Measurements from ENCODE around the gene ANKRD13B.

ANKRD13B gene

GRCh38 chr17:29618272-29619065 lies 25.5 kb downstream of the ANKRD13B start:
- Histone ChIP-seq H3K4me3 (ENCODE audit: low read length) (no peak overlapping the region), H3K4me2 (ENCODE audit: low read length) (no peak overlapping the region), H3K9ac (ENCODE audit: low read depth, low read length) (no peak overlapping the region), H3K27me3 (ENCODE audit: control insufficient read depth, insufficient read depth, low read length) (no peaks in the 10 kb centered on the region), H3K9me3 (replicated peaks; ENCODE audit: low read length) (no peaks in the 10 kb centered on the region), H3K36me3 (ENCODE audit: insufficient read depth, low read length) (no peaks in the 10 kb centered on the region), H3K4me1 (ENCODE audit: control insufficient read depth, insufficient read depth, low read length) (peaks cover 40% of the 10 kb centered on the region)

- no peaks in the 10 kb centered on the region for H3K36me3 ChIP-seq (ENCODE audit: insufficient read depth, low read length)
- no peaks in the 10 kb centered on the region for H3K9me3 ChIP-seq (replicated peaks; ENCODE audit: low read length)
- no peak overlapping the region for H3K4me2 ChIP-seq (ENCODE audit: low read length)
- no peak overlapping the region for H3K9ac ChIP-seq (ENCODE audit: low read depth, low read length)
- no peak overlapping the region for H3K4me3 ChIP-seq (ENCODE audit: low read length)
- peaks cover 34% of the 10 kb centered on the region for H3K4me1 ChIP-seq (ENCODE audit: control insufficient read depth, insufficient read depth, low read length)
- H3K27me3 ChIP-seq (ENCODE audit: control insufficient read depth, insufficient read depth, low read length): no peaks in the 10 kb centered on the region
Observed at GRCh38 chr17:29619251-29619650, 26.3 kb downstream of the ANKRD13B start.

- H3K36me3 ChIP-seq (ENCODE audit: insufficient read depth, low read length): no peaks in the 10 kb centered on the region
- H3K27me3 ChIP-seq (ENCODE audit: control insufficient read depth, insufficient read depth, low read length): no peaks in the 10 kb centered on the region
- H3K9ac ChIP-seq (ENCODE audit: low read depth, low read length): no peak overlapping the region
- no peak overlapping the region for H3K4me2 ChIP-seq (ENCODE audit: low read length)
- peaks cover 40% of the 10 kb centered on the region for H3K4me1 ChIP-seq (ENCODE audit: control insufficient read depth, insufficient read depth, low read length)
- no peak overlapping the region for H3K4me3 ChIP-seq (ENCODE audit: low read length)
- H3K9me3 ChIP-seq (replicated peaks; ENCODE audit: low read length): no peaks in the 10 kb centered on the region
Observed at GRCh38 chr17:29620271-29620670, 27.3 kb downstream of the ANKRD13B start.

GRCh38 chr17:29620779-29621500 lies 28.0 kb downstream of the ANKRD13B start:
- H3K27me3 ChIP-seq (ENCODE audit: control insufficient read depth, insufficient read depth, low read length): no peaks in the 10 kb centered on the region
- H3K4me2 ChIP-seq (ENCODE audit: low read length): peak overlapping the region; percentile 97
- H3K36me3 ChIP-seq (ENCODE audit: insufficient read depth, low read length): no peaks in the 10 kb centered on the region
- peaks cover 41% of the 10 kb centered on the region for H3K4me1 ChIP-seq (ENCODE audit: control insufficient read depth, insufficient read depth, low read length)
- H3K9ac ChIP-seq (ENCODE audit: low read depth, low read length): no peak overlapping the region
- H3K9me3 ChIP-seq (replicated peaks; ENCODE audit: low read length): no peaks in the 10 kb centered on the region
- no peak overlapping the region for H3K4me3 ChIP-seq (ENCODE audit: low read length)

- Histone ChIP-seq H3K9ac (ENCODE audit: low read depth, low read length) (peak overlapping the region; percentile 76), H3K27me3 (ENCODE audit: control insufficient read depth, insufficient read depth, low read length) (no peaks in the 10 kb centered on the region), H3K4me3 (ENCODE audit: low read length) (peak overlapping the region; percentile 89), H3K9me3 (replicated peaks; ENCODE audit: low read length) (no peaks in the 10 kb centered on the region), H3K36me3 (ENCODE audit: insufficient read depth, low read length) (no peaks in the 10 kb centered on the region), H3K4me2 (ENCODE audit: low read length) (peak overlapping the region; percentile 97), H3K4me1 (ENCODE audit: control insufficient read depth, insufficient read depth, low read length) (peaks cover 39% of the 10 kb centered on the region)
Observed at GRCh38 chr17:29621751-29622194, 28.8 kb downstream of the ANKRD13B start.

- H3K9me3 ChIP-seq (replicated peaks; ENCODE audit: low read length): no peaks in the 10 kb centered on the region
- no peaks in the 10 kb centered on the region for H3K27me3 ChIP-seq (ENCODE audit: control insufficient read depth, insufficient read depth, low read length)
- no peaks in the 10 kb centered on the region for H3K36me3 ChIP-seq (ENCODE audit: insufficient read depth, low read length)
- H3K4me2 ChIP-seq (ENCODE audit: low read length): peak within 1 kb of the TSS; percentile 97
- H3K9ac ChIP-seq (ENCODE audit: low read depth, low read length): peak within 1 kb of the TSS; percentile 76
- H3K4me1 ChIP-seq (ENCODE audit: control insufficient read depth, insufficient read depth, low read length): peaks cover 39% of the 10 kb centered on the region
- H3K4me3 ChIP-seq (ENCODE audit: low read length): peak within 1 kb of the TSS; percentile 89
Observed at GRCh38 chr17:29622337-29623282, 29.7 kb downstream of the ANKRD13B start, which contains the start of gene CORO6. CORO6 (minus strand) TSS chr17:29622912; CDS start chr17:29621421, 1,491 bp downstream.

- Histone ChIP-seq H3K4me3 (ENCODE audit: low read length) (peak overlapping the region; percentile 89), H3K4me1 (ENCODE audit: control insufficient read depth, insufficient read depth, low read length) (peaks cover 39% of the 10 kb centered on the region), H3K36me3 (ENCODE audit: insufficient read depth, low read length) (no peaks in the 10 kb centered on the region), H3K4me2 (ENCODE audit: low read length) (peak overlapping the region; percentile 97), H3K9ac (ENCODE audit: low read depth, low read length) (no peak overlapping the region), H3K9me3 (replicated peaks; ENCODE audit: low read length) (no peaks in the 10 kb centered on the region), H3K27me3 (ENCODE audit: control insufficient read depth, insufficient read depth, low read length) (no peaks in the 10 kb centered on the region)
Observed at GRCh38 chr17:29623283-29623647, 30.3 kb downstream of the ANKRD13B start.

- Histone ChIP-seq H3K9ac (ENCODE audit: low read depth, low read length) (no peak overlapping the region), H3K36me3 (ENCODE audit: insufficient read depth, low read length) (peaks cover 6% of the 10 kb centered on the region), H3K4me1 (ENCODE audit: control insufficient read depth, insufficient read depth, low read length) (peaks cover 31% of the 10 kb centered on the region), H3K4me2 (ENCODE audit: low read length) (no peak overlapping the region), H3K9me3 (replicated peaks; ENCODE audit: low read length) (no peaks in the 10 kb centered on the region), H3K27me3 (ENCODE audit: control insufficient read depth, insufficient read depth, low read length) (no peaks in the 10 kb centered on the region), H3K4me3 (ENCODE audit: low read length) (no peak overlapping the region)
Observed at GRCh38 chr17:29624586-29624985, 31.7 kb downstream of the ANKRD13B start.

GRCh38 chr17:29625037-29625750 lies 32.3 kb downstream of the ANKRD13B start:
- Histone ChIP-seq H3K9ac (ENCODE audit: low read depth, low read length) (no peak overlapping the region), H3K27me3 (ENCODE audit: control insufficient read depth, insufficient read depth, low read length) (no peaks in the 10 kb centered on the region), H3K9me3 (replicated peaks; ENCODE audit: low read length) (no peaks in the 10 kb centered on the region), H3K4me3 (ENCODE audit: low read length) (no peak overlapping the region), H3K36me3 (ENCODE audit: insufficient read depth, low read length) (peaks cover 6% of the 10 kb centered on the region), H3K4me1 (ENCODE audit: control insufficient read depth, insufficient read depth, low read length) (peaks cover 27% of the 10 kb centered on the region), H3K4me2 (ENCODE audit: low read length) (peak overlapping the region; percentile 10)

- Histone ChIP-seq H3K4me2 (ENCODE audit: low read length) (no peak overlapping the region), H3K36me3 (ENCODE audit: insufficient read depth, low read length) (peaks cover 23% of the 10 kb centered on the region), H3K27me3 (ENCODE audit: control insufficient read depth, insufficient read depth, low read length) (no peaks in the 10 kb centered on the region), H3K4me1 (ENCODE audit: control insufficient read depth, insufficient read depth, low read length) (peaks cover 12% of the 10 kb centered on the region), H3K9me3 (replicated peaks; ENCODE audit: low read length) (no peaks in the 10 kb centered on the region), H3K4me3 (ENCODE audit: low read length) (no peak overlapping the region), H3K9ac (ENCODE audit: low read depth, low read length) (no peak overlapping the region)
Observed at GRCh38 chr17:29627951-29628350, 35.0 kb downstream of the ANKRD13B start.

Data from skeletal muscle satellite cell (primary cell).